Choroid plexus epithelial cell (primary cell): ENCODE measurements around the gene PRKAG2.

ENCODE experiments used
- DNase-seq: peaks from one replicate; pipeline ENCODE4 v3.0.0-alpha.2; 2010; ENCODE audit warnings: low read depth
- H3K4me3 ChIP-seq: 2 replicates; pipeline ENCODE4 v1.5.1; 2011; ENCODE audit warnings: low read depth, mild to moderate bottlenecking, control low read depth, low read length, moderate library complexity
- CTCF ChIP-seq: conservative IDR thresholded peaks from 2 replicates; pipeline ENCODE4 v1.5.1; 2011; ENCODE audit warnings: low read depth, mild to moderate bottlenecking, control low read depth, inconsistent platforms, low read length, moderate library complexity

The PRKAG2 gene

GRCh38 chr7:151710646-151711434 is 166.1 kb downstream of the PRKAG2 start:
- no peak for TF ChIP-seq CTCF
- H3K4me3 ChIP-seq = no peak overlapping the region
- no peak for DNase-seq

- no peak for TF ChIP-seq CTCF
- H3K4me3 ChIP-seq = no peak overlapping the region
- DNase-seq = no peak
Observed at GRCh38 chr7:151710121-151710640, 166.7 kb downstream of the PRKAG2 start.

DNA sequence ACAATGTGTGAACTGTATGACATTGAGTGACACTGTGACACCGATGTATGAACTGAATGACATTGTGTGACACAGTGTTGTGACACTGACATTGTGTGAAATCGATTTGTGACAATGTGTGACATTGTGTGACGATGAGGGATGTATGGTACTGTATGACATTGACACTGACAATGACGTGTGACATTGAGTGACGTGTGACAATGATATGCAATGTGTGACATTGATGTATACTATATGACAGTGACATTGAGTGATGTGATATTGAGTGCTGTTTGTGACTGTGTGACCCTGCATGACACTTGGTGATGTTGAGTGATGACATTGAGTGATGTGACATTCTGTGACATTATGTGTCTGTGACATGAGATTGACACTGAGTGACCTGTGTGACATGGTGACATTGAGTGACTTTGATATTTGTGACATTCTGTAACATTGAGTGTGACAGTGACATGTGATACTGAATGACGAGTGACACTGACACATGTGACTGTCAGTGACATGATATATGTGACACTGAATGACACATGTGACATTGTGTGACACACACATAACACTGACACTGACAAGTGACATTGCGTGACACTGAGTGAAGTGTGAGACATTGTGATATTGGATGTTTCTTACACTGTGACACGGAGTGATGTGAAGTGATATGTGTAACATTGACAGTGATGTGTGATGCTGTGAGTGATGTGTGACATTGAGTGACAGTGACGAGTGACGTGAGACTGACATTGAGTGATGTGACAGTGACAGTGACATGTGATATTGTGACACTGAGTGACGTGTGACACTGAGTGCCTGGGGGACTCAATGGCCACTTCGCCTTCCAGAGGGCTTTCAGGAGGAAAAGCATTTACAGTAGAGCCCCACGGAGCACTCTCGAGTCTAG is 167.5 kb downstream of the PRKAG2 start:
- DNase-seq = peak; percentile 23
- TF ChIP-seq CTCF = no peak

GRCh38 chr7:151708610-151709009 is 168.3 kb downstream of the PRKAG2 start:
- TF ChIP-seq CTCF = no peak
- no peak for DNase-seq
- H3K4me3 ChIP-seq = no peak overlapping the region

More for the DNA sequence above, 167.5 kb downstream of the PRKAG2 start:
- no peak overlapping the region for H3K4me3 ChIP-seq

GRCh38 chr7:151707757-151708156 is 169.2 kb downstream of the PRKAG2 start:
- DNase-seq = no peak
- no peak for TF ChIP-seq CTCF
- no peak overlapping the region for H3K4me3 ChIP-seq

- TF ChIP-seq CTCF = no peak
- H3K4me3 ChIP-seq = no peak overlapping the region
- DNase-seq = no peak
Observed at GRCh38 chr7:151707105-151707469, 169.8 kb downstream of the PRKAG2 start.
